CD4-positive, alpha-beta T cell treated with Interleukin-2 at 100 ng/mL for 4 hours (primary cell): Measurements from ENCODE around the gene TJP2.

Source experiments
- DNase-seq: peaks from one replicate; pipeline ENCODE4 v3.0.0-alpha.2; 2020; ENCODE audit warnings: low spot score

The TJP2 gene

DNA sequence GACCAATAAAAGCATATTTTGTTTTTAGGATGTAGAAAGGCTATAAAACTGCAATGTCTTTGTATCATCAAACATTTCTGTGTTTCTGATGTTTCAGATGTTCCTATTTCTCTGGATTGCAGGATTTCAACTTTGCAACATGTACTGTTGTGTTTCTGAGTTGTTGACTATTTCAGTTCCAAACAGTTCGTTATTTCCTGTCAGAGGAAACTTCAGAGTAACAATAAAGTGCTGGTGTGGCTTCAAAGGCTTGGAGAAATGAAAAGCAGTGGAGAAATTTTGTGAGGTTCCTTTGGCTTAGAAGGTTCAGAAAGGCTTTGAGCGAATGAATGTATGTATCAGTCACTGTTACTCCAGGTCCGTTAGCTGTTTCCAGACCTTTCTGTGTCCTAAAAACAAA lies 17.2 kb downstream of the TJP2 start:
- no peak for DNase-seq

DNA sequence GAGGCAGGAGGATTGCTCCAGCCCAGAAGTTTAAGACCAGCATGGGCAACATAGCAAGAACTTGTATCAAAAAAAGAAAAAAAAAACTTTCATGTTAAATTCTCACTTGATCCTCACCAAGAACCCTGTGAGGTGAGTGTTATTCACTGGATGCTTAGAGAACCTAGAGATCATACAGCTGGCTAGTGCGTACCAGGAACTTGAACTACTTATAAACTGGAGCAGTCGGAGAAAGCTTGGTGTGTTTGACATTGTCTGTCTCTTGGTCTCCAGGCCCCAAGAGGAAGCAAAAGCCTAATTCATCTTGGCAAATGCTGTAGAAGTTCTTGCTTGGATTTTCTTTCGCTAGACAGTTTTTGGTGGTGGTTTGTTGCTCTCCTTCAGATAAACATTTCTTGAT lies 18.1 kb downstream of the TJP2 start:
- DNase-seq, result no peak

GRCh38 chr9:69193685-69194032 lies 19.6 kb downstream of the TJP2 start:
- DNase-seq, result no peak

- no peak for DNase-seq
These were observed 20.8 kb downstream of the TJP2 start for GRCh38 chr9:69194702-69195418.

DNA sequence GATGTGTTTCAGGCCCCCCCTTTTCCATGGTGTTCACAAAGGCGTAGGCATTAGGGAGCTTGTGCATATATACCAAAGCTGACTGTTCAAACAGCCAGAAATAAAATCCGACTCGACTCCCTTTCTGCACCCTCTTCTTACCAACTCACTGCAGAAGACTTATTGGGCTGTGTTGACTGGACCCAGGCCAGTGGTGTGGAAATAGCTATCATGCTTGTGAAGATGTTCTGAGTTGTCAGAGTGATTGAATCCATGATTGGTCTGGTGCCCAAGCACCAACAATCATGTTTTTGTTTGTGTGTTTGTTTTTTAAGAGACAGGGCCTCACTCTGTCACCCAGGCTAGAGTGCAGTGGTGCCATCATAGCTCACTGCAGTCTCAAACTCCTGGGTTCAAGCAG lies 21.6 kb downstream of the TJP2 start:
- no peak for DNase-seq

DNA sequence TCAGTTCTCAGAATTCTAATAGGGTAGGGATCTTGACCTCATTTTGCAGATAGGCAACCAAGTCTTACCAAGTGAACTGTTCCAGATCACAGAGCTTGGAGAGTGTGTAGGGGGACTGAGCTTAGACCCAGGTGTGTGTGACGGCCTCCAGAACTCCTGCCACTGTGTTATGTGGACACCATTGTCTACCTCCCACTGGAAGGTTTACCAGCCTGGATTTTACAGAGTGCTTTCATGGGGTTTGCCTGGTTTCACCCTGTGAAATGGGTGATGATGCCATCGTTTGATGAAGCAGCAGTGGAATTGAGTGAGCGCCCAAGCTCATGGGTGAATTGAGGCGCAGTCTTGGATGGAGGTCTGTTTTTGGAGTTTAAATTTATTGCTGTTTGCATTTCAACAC lies 23.6 kb downstream of the TJP2 start:
- no peak for DNase-seq

DNA sequence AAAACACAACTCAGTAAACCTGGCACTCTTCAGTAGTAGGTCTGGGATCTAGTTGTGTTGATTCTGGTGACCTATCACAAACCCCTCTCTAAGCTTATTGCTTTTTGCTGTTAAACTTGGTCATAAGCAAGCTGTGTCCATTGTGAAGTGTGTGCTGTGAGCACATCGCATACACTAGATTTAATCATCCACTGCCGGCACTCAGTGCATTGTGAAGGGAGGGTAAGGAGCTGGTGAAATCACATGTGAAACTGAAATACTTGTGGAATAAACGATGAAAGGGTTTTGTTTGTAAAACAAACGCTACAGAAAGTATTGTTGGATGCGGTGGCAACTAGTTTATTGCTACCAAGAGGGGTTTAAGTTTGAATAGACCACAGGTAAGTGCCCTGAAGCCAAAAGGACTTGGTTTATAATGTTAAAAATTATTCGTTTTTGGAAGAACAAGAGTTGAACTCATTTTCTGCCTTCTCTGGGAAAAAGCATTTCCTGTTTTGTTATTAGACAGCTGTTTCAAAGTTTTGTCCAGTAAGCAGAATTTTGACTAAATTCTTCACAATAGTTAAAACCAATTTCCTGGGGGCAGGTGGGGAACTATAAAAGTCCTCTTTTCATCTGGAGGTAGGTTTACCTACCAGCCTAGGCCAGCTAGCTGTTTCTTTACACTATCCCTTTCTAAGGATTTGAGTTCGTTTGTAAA lies 24.6 kb downstream of the TJP2 start:
- DNase-seq, result no peak

DNA sequence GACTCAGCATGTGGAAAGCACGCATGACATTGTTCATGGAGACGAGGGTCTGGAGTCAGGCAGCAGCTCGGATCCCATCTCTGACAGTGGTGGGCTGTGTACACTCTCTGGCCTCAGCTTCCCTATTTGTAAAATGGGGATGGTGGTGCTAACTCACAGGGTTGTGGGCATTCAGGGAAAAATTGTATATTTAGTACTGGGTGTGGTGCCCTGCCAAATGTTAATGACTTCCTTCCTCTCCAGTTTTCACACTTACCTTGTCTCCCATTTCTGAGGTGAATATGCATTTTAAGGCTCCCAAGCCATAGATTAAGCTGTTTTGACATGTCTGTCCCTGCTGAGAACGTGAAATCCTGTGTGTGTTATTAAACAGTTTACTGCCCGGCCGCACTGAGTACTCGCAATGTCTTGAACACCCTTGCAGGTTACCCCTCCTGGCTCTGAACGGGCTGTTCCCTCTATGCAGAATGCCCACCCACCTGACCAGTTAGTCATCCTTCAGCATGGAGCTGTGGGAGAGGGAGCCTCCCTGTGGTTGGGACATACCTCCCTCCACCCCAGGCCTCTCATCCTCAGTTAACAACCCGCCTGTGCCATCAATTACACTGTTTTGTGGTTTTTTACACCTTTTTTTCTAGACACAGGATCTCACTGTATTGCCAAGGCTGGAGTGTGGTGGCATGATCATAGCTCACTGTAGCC lies 25.8 kb downstream of the TJP2 start:
- no peak for DNase-seq

- no peak for DNase-seq
These were observed 28.5 kb downstream of the TJP2 start for GRCh38 chr9:69202556-69202955.

DNA sequence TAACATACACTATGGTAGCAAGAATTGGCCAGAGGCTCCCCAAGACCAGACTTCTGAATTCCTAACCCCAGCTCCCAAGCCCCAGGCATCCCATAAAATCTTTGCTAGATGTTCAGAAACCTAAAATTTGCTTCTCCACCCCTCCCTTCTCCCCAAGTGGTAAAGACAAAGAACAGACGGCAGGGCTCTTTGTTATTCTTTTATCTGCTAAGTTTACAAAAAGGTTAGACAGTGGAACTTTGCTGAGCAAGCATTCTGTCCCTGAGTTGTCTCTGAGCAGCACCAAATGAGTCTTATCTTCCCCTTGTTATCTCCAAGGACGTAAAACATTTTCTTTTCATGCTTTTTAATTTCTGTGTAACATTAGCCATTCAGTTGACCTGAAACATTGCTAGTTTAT lies 30.2 kb downstream of the TJP2 start:
- DNase-seq, result no peak

DNA sequence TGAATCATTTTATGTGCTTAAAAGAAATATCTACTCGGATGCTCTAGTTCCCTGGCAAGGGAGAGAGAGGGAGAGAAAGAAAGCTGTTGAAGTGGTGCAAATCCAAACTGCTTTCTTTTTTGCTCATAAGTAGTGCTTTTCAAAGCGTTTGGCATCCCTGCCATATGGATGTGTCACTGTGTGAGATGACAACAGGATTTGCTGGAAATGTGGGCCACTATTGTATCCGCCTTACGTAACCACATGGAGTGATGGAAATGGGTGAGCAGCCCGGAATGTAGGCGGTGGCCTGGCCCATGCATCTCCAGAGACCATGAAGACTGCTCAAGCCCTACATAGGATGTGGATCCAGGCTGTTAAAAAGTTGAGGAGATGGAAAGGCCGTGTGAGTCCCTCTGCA lies 30.8 kb downstream of the TJP2 start:
- DNase-seq, result no peak

- DNase-seq, result no peak
These were observed 32.0 kb downstream of the TJP2 start for GRCh38 chr9:69206047-69206446.

GRCh38 chr9:69207503-69207902 lies 33.4 kb downstream of the TJP2 start:
- DNase-seq, result no peak

DNA sequence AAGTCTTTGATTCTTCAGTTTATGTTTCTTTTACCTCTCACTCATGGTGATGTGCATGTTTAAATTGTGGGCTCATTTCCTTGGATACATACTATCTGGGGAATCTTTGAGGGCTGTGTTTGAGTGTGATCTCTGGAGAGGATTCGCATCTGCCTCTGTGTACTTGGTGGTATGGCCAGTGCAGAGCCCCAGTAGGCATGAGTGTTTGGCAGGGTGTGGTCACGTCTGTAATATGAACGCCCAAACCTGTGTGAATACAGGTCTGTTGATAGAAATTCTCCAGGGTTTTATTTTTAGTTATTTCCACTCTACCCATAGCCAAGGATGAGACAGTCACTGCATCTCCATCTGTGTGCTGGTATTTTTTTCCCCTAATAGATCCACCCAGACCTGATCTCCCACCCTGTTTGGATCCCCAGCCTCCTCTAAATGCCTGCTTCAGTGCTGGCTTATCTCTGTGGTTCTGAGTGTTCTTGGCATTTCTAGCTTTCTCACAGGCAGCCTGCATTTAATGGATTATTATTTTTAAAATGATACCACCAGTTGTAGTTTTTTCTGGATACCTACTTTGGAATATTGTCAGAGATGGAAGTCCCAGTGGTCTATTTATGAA lies 37.5 kb downstream of the TJP2 start:
- DNase-seq, result no peak

DNA sequence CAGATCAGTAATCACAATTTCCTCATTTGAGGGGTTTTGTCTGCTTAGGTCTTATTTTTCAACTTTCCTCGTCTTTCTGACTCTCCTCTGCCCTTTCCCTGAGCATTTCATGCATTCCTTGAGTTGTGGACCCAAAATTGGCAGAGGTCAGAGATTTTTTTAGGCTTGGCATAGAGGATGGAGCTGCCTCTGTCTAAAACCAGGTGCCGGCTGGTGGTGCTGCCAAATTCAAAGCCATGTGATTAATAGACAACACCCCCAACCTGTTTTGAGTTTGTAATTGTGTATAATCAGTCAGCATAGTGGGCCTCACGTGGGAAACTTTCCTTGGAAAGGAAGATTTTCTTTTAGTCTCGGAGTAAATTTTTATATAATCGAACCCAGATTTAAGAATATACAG lies 39.6 kb downstream of the TJP2 start:
- DNase-seq, result no peak

DNA sequence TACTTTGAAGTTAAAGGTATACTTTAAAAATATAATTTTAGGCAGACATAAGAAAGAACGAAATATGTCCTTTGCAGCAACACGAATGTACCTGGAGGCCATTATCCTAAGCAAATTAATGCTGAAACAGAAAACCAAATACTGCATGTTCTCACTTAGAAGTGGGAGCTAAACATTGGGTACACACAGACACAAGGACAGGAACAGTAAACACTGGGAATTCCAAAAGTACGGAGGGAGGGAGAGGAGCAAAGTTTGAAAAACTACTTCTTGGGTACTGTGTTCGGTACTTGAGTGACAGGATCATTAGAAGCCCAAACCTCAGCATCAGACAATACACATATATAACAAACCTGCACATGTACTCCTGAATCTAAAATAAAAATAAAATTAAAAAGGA lies 40.9 kb downstream of the TJP2 start:
- no peak for DNase-seq

- no peak for DNase-seq
These were observed 41.9 kb downstream of the TJP2 start for GRCh38 chr9:69215774-69216485.

- DNase-seq, result no peak
These were observed 44.1 kb downstream of the TJP2 start for GRCh38 chr9:69218166-69218565.

GRCh38 chr9:69221036-69221435 lies 47.0 kb downstream of the TJP2 start:
- DNase-seq, result no peak

DNA sequence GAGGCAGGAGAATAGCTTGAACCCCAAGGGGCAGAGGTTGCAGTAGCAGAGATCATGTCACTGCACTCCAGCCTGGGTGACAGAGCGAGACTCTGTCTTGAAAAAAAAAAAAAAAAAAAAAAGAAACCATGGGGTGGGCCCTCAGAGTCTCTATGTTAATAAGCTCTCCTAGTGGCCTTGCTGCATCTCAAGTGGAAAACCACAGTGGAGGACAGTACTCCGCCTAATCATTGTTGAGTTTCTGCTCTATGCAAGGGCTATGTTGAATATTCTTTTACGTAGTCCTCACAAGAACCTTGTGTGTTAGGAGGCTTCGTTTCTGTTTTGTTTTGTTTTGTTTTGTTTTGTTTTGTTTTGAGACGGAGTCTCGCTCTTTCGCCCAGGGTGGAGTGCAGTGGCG lies 48.9 kb downstream of the TJP2 start:
- no peak for DNase-seq

GRCh38 chr9:69223605-69224004 lies 49.5 kb downstream of the TJP2 start:
- no peak for DNase-seq

GRCh38 chr9:69229367-69229766 lies 55.3 kb downstream of the TJP2 start:
- no peak for DNase-seq
